ENCODE measurements around the gene TTN.

DNA sequence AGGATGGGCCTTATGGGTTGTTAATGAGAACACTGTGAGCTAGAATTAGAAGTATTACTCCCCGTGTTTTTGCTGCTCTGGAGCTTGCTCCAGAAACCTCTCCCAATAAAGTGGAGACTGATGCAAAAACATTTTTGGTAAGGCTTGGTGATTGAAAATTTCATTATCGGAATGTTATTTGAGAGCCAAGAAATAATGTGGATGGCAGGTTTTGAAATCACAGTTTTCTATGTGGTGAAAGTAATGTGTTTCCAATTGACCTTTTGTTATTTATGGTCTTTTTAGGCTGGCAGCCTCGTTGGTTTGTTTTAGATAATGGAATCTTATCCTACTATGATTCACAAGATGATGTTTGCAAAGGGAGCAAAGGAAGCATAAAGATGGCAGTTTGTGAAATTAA, 321.9 kb downstream of the TTN start:
- TF ChIP-seq, protein P1, sequence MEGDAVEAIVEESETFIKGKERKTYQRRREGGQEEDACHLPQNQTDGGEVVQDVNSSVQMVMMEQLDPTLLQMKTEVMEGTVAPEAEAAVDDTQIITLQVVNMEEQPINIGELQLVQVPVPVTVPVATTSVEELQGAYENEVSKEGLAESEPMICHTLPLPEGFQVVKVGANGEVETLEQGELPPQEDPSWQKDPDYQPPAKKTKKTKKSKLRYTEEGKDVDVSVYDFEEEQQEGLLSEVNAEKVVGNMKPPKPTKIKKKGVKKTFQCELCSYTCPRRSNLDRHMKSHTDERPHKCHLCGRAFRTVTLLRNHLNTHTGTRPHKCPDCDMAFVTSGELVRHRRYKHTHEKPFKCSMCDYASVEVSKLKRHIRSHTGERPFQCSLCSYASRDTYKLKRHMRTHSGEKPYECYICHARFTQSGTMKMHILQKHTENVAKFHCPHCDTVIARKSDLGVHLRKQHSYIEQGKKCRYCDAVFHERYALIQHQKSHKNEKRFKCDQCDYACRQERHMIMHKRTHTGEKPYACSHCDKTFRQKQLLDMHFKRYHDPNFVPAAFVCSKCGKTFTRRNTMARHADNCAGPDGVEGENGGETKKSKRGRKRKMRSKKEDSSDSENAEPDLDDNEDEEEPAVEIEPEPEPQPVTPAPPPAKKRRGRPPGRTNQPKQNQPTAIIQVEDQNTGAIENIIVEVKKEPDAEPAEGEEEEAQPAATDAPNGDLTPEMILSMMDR (conservative IDR thresholded peaks at IDR 0.05 in 1 of 2, IDR thresholded peaks at IDR 0.05 in 1 of 2; ENCODE audit: low read depth in 1 of 2, low read length in 2 of 2) = no peak
- no peak for TF ChIP-seq EZH2 (IDR thresholded peaks at IDR 0.05; ENCODE audit: low read length, missing control alignments)

All from fibroblast of lung (primary cell).